WTC11 (cell line): ENCODE results near the gene POU2F3. TPM values are rescaled to one million over a fixed set of nuclear protein-coding genes. Genes with fewer than 3 reads are reported as not detected.

Experiments
- ATAC-seq: fragments of 200-7000 bp; cut with Tn5 transposase; 2 replicates; pipeline ENCODE4 v1.10.0; 2021; ENCODE audit warnings: mild to moderate bottlenecking, moderate library complexity
- Bru-seq: library from RNA; stranded (reverse); fragments of 400-500 nt; gene quantifications from one replicate; lab custom pipeline; 2021; lab: Mats Ljungman, UMichigan
- CTCF ChIA-PET: fragments of 300-600 bp; sonication (Branson Sonifier 250); formaldehyde crosslinking; loops from one replicate; lab custom pipeline; 2021; ENCODE audit warnings: antibody characterized with exemption; lab: Charles Lee
- POLR2A ChIA-PET: fragments of 350-600 bp; sonication (Branson Sonifier 250); formaldehyde crosslinking; loops from one replicate; lab custom pipeline; 2021; ENCODE audit warnings: antibody characterized with exemption; lab: Charles Lee
- DNase-seq: peaks from one replicate; pipeline ENCODE4 v3.0.0; 2021; ENCODE audit warnings: low spot score
- H3K27ac Mint-ChIP-seq: 2 replicates; pipeline ENCODE4 v1.8.0; 2021; ENCODE audit warnings: mixed read lengths
- H3K27me3 Mint-ChIP-seq: 2 replicates; pipeline ENCODE4 v1.8.0; 2021; ENCODE audit warnings: low read depth, mild to moderate bottlenecking, moderate library complexity, mixed read lengths
- H3K36me3 Mint-ChIP-seq: 2 replicates; pipeline ENCODE4 v1.8.0; 2021; ENCODE audit warnings: mixed read lengths
- H3K4me1 Mint-ChIP-seq: 2 replicates; pipeline ENCODE4 v1.8.0; 2022; ENCODE audit warnings: mixed read lengths
- H3K4me3 Mint-ChIP-seq: 2 replicates; pipeline ENCODE4 v1.8.0; 2021; ENCODE audit warnings: mild to moderate bottlenecking, moderate library complexity, mixed read lengths
- H3K9me3 Mint-ChIP-seq: 2 replicates; pipeline ENCODE4 v1.8.0; 2021; ENCODE audit warnings: mixed read lengths
- ATF6 ChIP-seq: sonication (generic); formaldehyde crosslinking; IDR thresholded peaks from 2 replicates; pipeline ENCODE4 v1.8.1; 2023; ENCODE audit warnings: mild to moderate bottlenecking, missing genetic modification reagents
- CBFB ChIP-seq: sonication (generic); formaldehyde crosslinking; IDR thresholded peaks from 2 replicates; pipeline ENCODE4 v1.8.1; 2022; ENCODE audit warnings: mild to moderate bottlenecking, low read depth, missing genetic modification reagents
- CDX4 ChIP-seq: fragments of 250-450 bp; sonication (Bioruptor Pico); IDR thresholded peaks from 2 replicates; pipeline ENCODE4 v1.9.0; 2021; ENCODE audit warnings: moderate library complexity, mild to moderate bottlenecking, inconsistent platforms, borderline replicate concordance
- CTCF ChIP-seq: fragments of 200-600 bp; IDR thresholded peaks from 2 replicates; pipeline ENCODE4 v1.8.0; 2022; ENCODE audit warnings: antibody characterized with exemption
- ELF4 ChIP-seq: sonication (generic); formaldehyde crosslinking; IDR thresholded peaks from 2 replicates; pipeline ENCODE4 v1.8.1; 2022; ENCODE audit warnings: low read depth, mild to moderate bottlenecking, moderate library complexity, missing genetic modification reagents
- GTF2I ChIP-seq: fragments of 250-450 bp; sonication (Bioruptor Pico); conservative IDR thresholded peaks from 2 replicates; pipeline ENCODE4 v1.4.0; 2021; ENCODE audit warnings: mild to moderate bottlenecking
- HMGXB4 ChIP-seq: sonication (generic); formaldehyde crosslinking; IDR thresholded peaks from 2 replicates; pipeline ENCODE4 v1.8.1; 2023; ENCODE audit warnings: mild to moderate bottlenecking, moderate library complexity, missing genetic modification reagents
- JAZF1 ChIP-seq: fragments of 250-450 bp; sonication (Bioruptor Pico); IDR thresholded peaks from 2 replicates; pipeline ENCODE4 v1.9.0; 2021; ENCODE audit warnings: moderate library complexity, mild to moderate bottlenecking, inconsistent platforms
- NR3C1 ChIP-seq: sonication (generic); formaldehyde crosslinking; conservative IDR thresholded peaks from 2 replicates; pipeline ENCODE4 v1.8.1; 2023; ENCODE audit warnings: low read depth, mild to moderate bottlenecking, missing genetic modification reagents
- PRDM15 ChIP-seq: sonication (generic); formaldehyde crosslinking; IDR thresholded peaks from 2 replicates; pipeline ENCODE4 v1.8.0; 2022; ENCODE audit warnings: missing genetic modification reagents
- TEAD4 ChIP-seq: sonication (generic); formaldehyde crosslinking; IDR thresholded peaks from 2 replicates; pipeline ENCODE4 v1.8.0; 2022; ENCODE audit warnings: mild to moderate bottlenecking, missing genetic modification reagents
- USF1 ChIP-seq: sonication (generic); formaldehyde crosslinking; IDR thresholded peaks from 2 replicates; pipeline ENCODE4 v1.8.0; 2022; ENCODE audit warnings: mild to moderate bottlenecking, missing genetic modification reagents
- ZNF138 ChIP-seq: sonication (generic); formaldehyde crosslinking; conservative IDR thresholded peaks from 2 replicates; pipeline ENCODE4 v1.8.1; 2022; ENCODE audit warnings: mild to moderate bottlenecking, moderate library complexity, missing genetic modification reagents
- ZNF232 ChIP-seq: sonication (generic); formaldehyde crosslinking; IDR thresholded peaks from 2 replicates; pipeline ENCODE4 v1.8.0; 2022; ENCODE audit warnings: mild to moderate bottlenecking, missing genetic modification reagents
- ZNF317 ChIP-seq: sonication (generic); formaldehyde crosslinking; IDR thresholded peaks from 2 replicates; pipeline ENCODE4 v1.8.1; 2023; ENCODE audit warnings: low read depth, mild to moderate bottlenecking, moderate library complexity, missing genetic modification reagents, borderline replicate concordance
- ZNF396 ChIP-seq: fragments of 250-450 bp; sonication (Bioruptor Pico); IDR thresholded peaks from 2 replicates; pipeline ENCODE4 v1.8.0; 2021; ENCODE audit warnings: mild to moderate bottlenecking, moderate library complexity, borderline replicate concordance
- ZNF425 ChIP-seq: fragments of 250-450 bp; sonication (Bioruptor Pico); conservative IDR thresholded peaks from 2 replicates; pipeline ENCODE4 v1.9.0; 2021; ENCODE audit warnings: mild to moderate bottlenecking
- long read RNA-seq, 3 experiments: library from RNA in 1 of 3; library from capped mRNA in 1 of 3; library from polyadenylated mRNA in 1 of 3; unstranded in 2 of 3; stranded (forward) in 1 of 3; transcript quantifications; one replicate each; pipeline ENCODE4 v2.0.0, GENCODE V29; 2021
- total RNA-seq: library from RNA; stranded (reverse); gene quantifications from 3 replicates; pipeline ENCODE4 v1.2.3, GENCODE V29; 2021

POU2F3 gene
- 0.37 to 0.78 TPM (median 0.61 TPM) in 3 replicates for total RNA-seq
- percentile 15 among the genes with signal in this experiment for Bru-seq, nascent RNA
- long read RNA-seq, experiment 1, partial matches to known transcripts = 0 of 1 reads
- long read RNA-seq, experiment 1, other reads (novel, unspliced or antisense) = 0 of 1 reads
- long read RNA-seq, experiment 2 = 0 reads
- long read RNA-seq, experiment 3, partial matches to known transcripts = 0 of 1 reads
- long read RNA-seq, experiment 3, other reads (novel, unspliced or antisense) = 0 of 1 reads

GRCh38 chr11:120239713-120240640 lies at the start of gene POU2F3:
Gene POU2F3, plus strand, starts transcription at chr11:120240140. Its CDS starts 204 bp downstream, at chr11:120240344.
- ATAC-seq (peak; percentile 22), DNase-seq (peak; percentile 56)
- POLR2A ChIA-PET = no interaction called here
- TF ChIP-seq CBFB (CRISPR knock-in tag) (no peak), TEAD4 (no peak), JAZF1 (CRISPR knock-in tag) (no peak), CTCF (0 out of 2 replicates have a peak, but pooled peaks have one; percentile 19), ZNF232 (CRISPR knock-in tag) (no peak), USF1 (CRISPR knock-in tag) (no peak), PRDM15 (CRISPR knock-in tag) (peak; percentile 44; the same call in 1 of the 2 replicates), HMGXB4 (peak; percentile 73)
- H3K27me3 Mint-ChIP-seq = peaks cover 65% of the 10 kb centered on the region
- no peaks in the 10 kb centered on the region for H3K36me3 Mint-ChIP-seq
- peaks cover 36% of the 10 kb centered on the region for H3K4me1 Mint-ChIP-seq
- no peaks in the 10 kb centered on the region for H3K9me3 Mint-ChIP-seq
- CTCF ChIA-PET = interaction anchor here (0.6 to 24.2 kb wide), 21 partner anchors 9 to 733 kb away, joined by 3 to 623 read pairs (median 3); no protein-coding TSS in a partner anchor
- H3K27ac Mint-ChIP-seq = no peak within 1 kb of the TSS
- H3K4me3 Mint-ChIP-seq = peak within 1 kb of the TSS; percentile 62

- no peak for DNase-seq
- H3K9me3 Mint-ChIP-seq = peaks cover 8% of the 10 kb centered on the region; the same call in 1 of the 2 replicates
- ChIA-PET CTCF (interaction anchor here (1.1 to 11.0 kb wide), 5 partner anchors 10 to 112 kb away, joined by 3 to 109 read pairs (median 3); no protein-coding TSS in a partner anchor), POLR2A (no interaction called here)
- no peak overlapping the region for H3K27ac Mint-ChIP-seq
- no peaks in the 10 kb centered on the region for H3K36me3 Mint-ChIP-seq
- peaks cover 26% of the 10 kb centered on the region for H3K4me1 Mint-ChIP-seq
- no peak overlapping the region for H3K4me3 Mint-ChIP-seq
- no peak; the same call in 1 of the 2 replicates for ATAC-seq
- H3K27me3 Mint-ChIP-seq = peaks cover 56% of the 10 kb centered on the region
- TF ChIP-seq ZNF138 (CRISPR knock-in tag) (no peak), ZNF425 (CRISPR knock-in tag) (no peak), ELF4 (CRISPR knock-in tag) (no peak), GTF2I (CRISPR knock-in tag) (no peak), JAZF1 (CRISPR knock-in tag) (no peak), CDX4 (no peak), NR3C1 (CRISPR knock-in tag) (no peak), USF1 (CRISPR knock-in tag) (no peak), ZNF317 (no peak), ZNF396 (CRISPR knock-in tag) (no peak), ATF6 (CRISPR knock-in tag) (no peak)
These were observed 48.9 kb upstream of the POU2F3 start for GRCh38 chr11:120191058-120191457.
